Smooth muscle cell (in vitro differentiated cells): Measurements from ENCODE around the gene EVL. TPM values are rescaled to one million over a fixed set of nuclear protein-coding genes. Genes with fewer than 3 reads are reported as not detected.

Experiments used
- DNase-seq: peaks from one replicate; lab custom pipeline; 2025; ENCODE audit not compliant: unreplicated experiment; lab: John Stamatoyannopoulos, UW
- H2AFZ ChIP-seq: fragments of 200-600 bp; sonication (generic); 2 replicates; pipeline ENCODE4 v1.6.0; 2016; ENCODE audit warnings: antibody characterized with exemption, low read depth, mild to moderate bottlenecking
- H3F3A ChIP-seq: fragments of 200-600 bp; sonication (generic); 2 replicates; pipeline ENCODE4 v1.6.0; 2017; ENCODE audit warnings: antibody characterized with exemption, low read depth
- H3K27ac ChIP-seq: fragments of 200-600 bp; sonication (generic); 2 replicates; pipeline ENCODE4 v1.5.1; 2016; ENCODE audit warnings: low read depth, mild to moderate bottlenecking
- H3K27me3 ChIP-seq: fragments of 200-600 bp; sonication (generic); 2 replicates; pipeline ENCODE4 v1.6.1; 2016; ENCODE audit warnings: low read depth, mild to moderate bottlenecking
- H3K36me3 ChIP-seq: fragments of 200-600 bp; sonication (generic); 2 replicates; pipeline ENCODE4 v1.5.1; 2016; ENCODE audit warnings: low read depth
- H3K4me1 ChIP-seq: fragments of 200-600 bp; sonication (generic); 2 replicates; pipeline ENCODE4 v1.5.1; 2016; ENCODE audit warnings: low read depth
- H3K4me2 ChIP-seq: fragments of 200-600 bp; sonication (generic); 2 replicates; pipeline ENCODE4 v1.6.0; 2016; ENCODE audit warnings: mild to moderate bottlenecking
- H3K4me3 ChIP-seq: fragments of 200-600 bp; sonication (generic); 2 replicates; pipeline ENCODE4 v1.5.1; 2016; ENCODE audit warnings: mild to moderate bottlenecking
- H3K79me2 ChIP-seq: fragments of 200-600 bp; sonication (generic); 2 replicates; pipeline ENCODE4 v1.6.0; 2016; ENCODE audit warnings: low read depth, mild to moderate bottlenecking
- H3K9ac ChIP-seq: fragments of 200-600 bp; sonication (generic); 2 replicates; pipeline ENCODE4 v1.6.0; 2016; ENCODE audit warnings: low read depth
- H3K9me3 ChIP-seq: fragments of 200-600 bp; sonication (generic); replicated peaks from 2 replicates; pipeline ENCODE4 v1.5.1; 2016; ENCODE audit warnings: low read depth
- H4K20me1 ChIP-seq: fragments of 200-600 bp; sonication (generic); 2 replicates; pipeline ENCODE4 v1.6.0; 2016; ENCODE audit warnings: low read depth
- CTCF ChIP-seq: fragments of 200-600 bp; sonication (generic); IDR thresholded peaks from 2 replicates; pipeline ENCODE4 v1.5.1; 2017; ENCODE audit warnings: borderline replicate concordance, mild to moderate bottlenecking, antibody characterized with exemption; ENCODE audit not compliant: insufficient read depth, poor library complexity, severe bottlenecking
- WGBS: methylation state at CpG from one replicate; pipeline ENCODE4 v1.1.7; 2016; ENCODE audit warnings: low lambda C conversion rate; 5-methylcytosine and 5-hydroxymethylcytosine counted together
- polyA plus RNA-seq: library from polyadenylated mRNA; unstranded; fragments of >200 nt; fragmentation: Nextera tagmentation; extraction: Ambion mirVana; gene quantifications from 2 replicates; pipeline ENCODE4 v1.2.1, GENCODE V29; 2016
- total RNA-seq: library from RNA; depleted of rRNA; stranded (reverse); fragments of >200 nt; gene quantifications from 2 replicates; pipeline ENCODE4 v1.2.3, GENCODE V29; 2014

Gene EVL
- total and polyA plus RNA-seq, 2 experiments from 2014 or later, result 19.5 to 26.3 TPM

GRCh38 chr14:100081997-100082625 is 16.9 kb downstream of the EVL start:
- Histone ChIP-seq H3K27me3 (no peaks in the 10 kb centered on the region), H3K9me3 (no peaks in the 10 kb centered on the region), H3K27ac (no peak overlapping the region), H3K4me3 (no peak overlapping the region), H3K79me2 (peaks cover 18% of the 10 kb centered on the region), H3K36me3 (no peaks in the 10 kb centered on the region), H3K9ac (no peak overlapping the region), H3K4me2 (no peak overlapping the region), H3F3A (peaks cover 13% of the 10 kb centered on the region), H2AFZ (no peak overlapping the region), H4K20me1 (peaks cover 66% of the 10 kb centered on the region), H3K4me1 (peaks cover 8% of the 10 kb centered on the region)
- TF ChIP-seq CTCF, result no peak
- no peak for DNase-seq
- WGBS, result 97% methylated on average over 12 of the region's 12 CpGs

GRCh38 chr14:100082723-100083122 is 17.5 kb downstream of the EVL start:
- Histone ChIP-seq H2AFZ (no peak overlapping the region), H3K27ac (no peak overlapping the region), H4K20me1 (peaks cover 61% of the 10 kb centered on the region), H3K9ac (no peak overlapping the region), H3K4me2 (no peak overlapping the region), H3K27me3 (no peaks in the 10 kb centered on the region), H3K4me3 (no peak overlapping the region), H3K79me2 (peaks cover 18% of the 10 kb centered on the region), H3K4me1 (peaks cover 8% of the 10 kb centered on the region), H3F3A (peaks cover 13% of the 10 kb centered on the region), H3K9me3 (no peaks in the 10 kb centered on the region), H3K36me3 (no peaks in the 10 kb centered on the region)
- WGBS, result 98% methylated on average over 3 of the region's 3 CpGs
- no peak for TF ChIP-seq CTCF
- no peak for DNase-seq

- Histone ChIP-seq H3K4me2 (no peak overlapping the region), H3K27ac (peak overlapping the region; percentile 66), H3K4me3 (no peak overlapping the region), H3K79me2 (peaks cover 18% of the 10 kb centered on the region), H3K27me3 (no peaks in the 10 kb centered on the region), H3F3A (peaks cover 13% of the 10 kb centered on the region), H3K4me1 (peaks cover 8% of the 10 kb centered on the region), H4K20me1 (peaks cover 53% of the 10 kb centered on the region), H3K36me3 (no peaks in the 10 kb centered on the region), H3K9ac (no peak overlapping the region), H2AFZ (no peak overlapping the region), H3K9me3 (no peaks in the 10 kb centered on the region)
- 55% methylated on average over 2 of the region's 2 CpGs for WGBS
- no peak for DNase-seq
- TF ChIP-seq CTCF, result no peak
Observed at GRCh38 chr14:100083706-100084105, 18.5 kb downstream of the EVL start.

GRCh38 chr14:100084591-100084990 is 19.4 kb downstream of the EVL start:
- H3K4me2 ChIP-seq, result no peak overlapping the region
- H4K20me1 ChIP-seq, result peaks cover 44% of the 10 kb centered on the region
- peak overlapping the region; percentile 48 for H3K27ac ChIP-seq
- H3K27me3 ChIP-seq, result no peaks in the 10 kb centered on the region
- H3F3A ChIP-seq, result peaks cover 6% of the 10 kb centered on the region
- DNase-seq, result no peak
- H2AFZ ChIP-seq, result no peak overlapping the region
- no peak for TF ChIP-seq CTCF
- no peak overlapping the region for H3K9ac ChIP-seq
- WGBS, result over 99% methylated on average over 10 of the region's 10 CpGs
- H3K36me3 ChIP-seq, result no peaks in the 10 kb centered on the region
- peaks cover 2% of the 10 kb centered on the region for H3K4me1 ChIP-seq
- H3K79me2 ChIP-seq, result peaks cover 18% of the 10 kb centered on the region
- no peaks in the 10 kb centered on the region for H3K9me3 ChIP-seq
- H3K4me3 ChIP-seq, result no peak overlapping the region
